ENCODE data around the gene STK11IP. TPM values are rescaled to one million over a fixed set of nuclear protein-coding genes. Genes with fewer than 3 reads are reported as not detected.

STK11IP gene
- polyA plus RNA-seq, 1 donor from 2014 or later, result 54.9 TPM

DNA sequence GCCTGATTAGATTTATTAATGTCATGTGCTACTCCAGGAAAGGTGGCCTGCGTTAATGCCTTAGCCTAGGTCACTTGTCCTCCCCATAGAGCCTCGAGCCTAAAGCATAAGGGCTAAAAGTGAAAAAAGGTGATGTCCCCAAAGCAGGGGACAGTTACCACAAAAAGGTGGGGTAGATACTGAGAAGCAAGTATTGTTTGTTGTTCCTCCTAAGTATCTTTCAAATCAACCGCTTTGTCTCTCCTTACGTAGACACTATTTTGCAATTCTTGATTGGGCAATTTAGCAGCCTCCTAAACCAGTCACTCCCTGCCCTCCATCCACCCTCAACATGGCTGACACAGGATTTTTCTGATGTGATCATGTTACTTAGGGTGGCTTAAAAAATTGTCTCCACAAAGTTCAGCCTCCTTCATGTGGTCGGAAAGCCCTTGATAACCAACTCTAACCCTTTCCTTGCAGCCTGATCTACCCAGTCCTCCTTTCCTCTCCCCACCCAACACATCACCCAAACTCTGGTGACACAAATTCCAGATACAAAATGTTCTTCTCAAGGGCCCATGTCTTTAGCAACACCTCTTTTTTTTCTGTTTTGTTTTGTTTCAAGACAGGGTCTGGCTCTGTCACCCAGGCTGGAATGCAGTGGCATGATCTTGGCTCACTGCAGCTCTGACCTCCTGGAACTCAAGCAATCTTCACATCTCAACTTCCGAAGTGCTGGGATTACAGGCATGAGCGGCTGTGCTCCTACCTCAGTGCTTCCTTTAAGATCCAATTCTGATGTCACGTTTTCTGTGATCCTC is 18.6 kb upstream of the STK11IP start:
- TF ChIP-seq EP300 (conservative IDR thresholded peaks at IDR 0.05; ENCODE audit: poor library complexity, severe bottlenecking), result no peak
- TF ChIP-seq POLR2AphosphoS5 (IDR thresholded peaks at IDR 0.05), result no peak
- TF ChIP-seq, protein P1, sequence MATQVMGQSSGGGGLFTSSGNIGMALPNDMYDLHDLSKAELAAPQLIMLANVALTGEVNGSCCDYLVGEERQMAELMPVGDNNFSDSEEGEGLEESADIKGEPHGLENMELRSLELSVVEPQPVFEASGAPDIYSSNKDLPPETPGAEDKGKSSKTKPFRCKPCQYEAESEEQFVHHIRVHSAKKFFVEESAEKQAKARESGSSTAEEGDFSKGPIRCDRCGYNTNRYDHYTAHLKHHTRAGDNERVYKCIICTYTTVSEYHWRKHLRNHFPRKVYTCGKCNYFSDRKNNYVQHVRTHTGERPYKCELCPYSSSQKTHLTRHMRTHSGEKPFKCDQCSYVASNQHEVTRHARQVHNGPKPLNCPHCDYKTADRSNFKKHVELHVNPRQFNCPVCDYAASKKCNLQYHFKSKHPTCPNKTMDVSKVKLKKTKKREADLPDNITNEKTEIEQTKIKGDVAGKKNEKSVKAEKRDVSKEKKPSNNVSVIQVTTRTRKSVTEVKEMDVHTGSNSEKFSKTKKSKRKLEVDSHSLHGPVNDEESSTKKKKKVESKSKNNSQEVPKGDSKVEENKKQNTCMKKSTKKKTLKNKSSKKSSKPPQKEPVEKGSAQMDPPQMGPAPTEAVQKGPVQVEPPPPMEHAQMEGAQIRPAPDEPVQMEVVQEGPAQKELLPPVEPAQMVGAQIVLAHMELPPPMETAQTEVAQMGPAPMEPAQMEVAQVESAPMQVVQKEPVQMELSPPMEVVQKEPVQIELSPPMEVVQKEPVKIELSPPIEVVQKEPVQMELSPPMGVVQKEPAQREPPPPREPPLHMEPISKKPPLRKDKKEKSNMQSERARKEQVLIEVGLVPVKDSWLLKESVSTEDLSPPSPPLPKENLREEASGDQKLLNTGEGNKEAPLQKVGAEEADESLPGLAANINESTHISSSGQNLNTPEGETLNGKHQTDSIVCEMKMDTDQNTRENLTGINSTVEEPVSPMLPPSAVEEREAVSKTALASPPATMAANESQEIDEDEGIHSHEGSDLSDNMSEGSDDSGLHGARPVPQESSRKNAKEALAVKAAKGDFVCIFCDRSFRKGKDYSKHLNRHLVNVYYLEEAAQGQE (IDR thresholded peaks at IDR 0.05; ENCODE audit: borderline replicate concordance), result no peak
- TF ChIP-seq MXI1 (conservative IDR thresholded peaks at IDR 0.05; ENCODE audit: poor library complexity, severe bottlenecking), result no peak
- TF ChIP-seq RAD21 (conservative IDR thresholded peaks at IDR 0.05), result no peak
- TF ChIP-seq SMC3 (conservative IDR thresholded peaks at IDR 0.05; ENCODE audit: poor library complexity), result no peak
- TF ChIP-seq, protein P2, sequence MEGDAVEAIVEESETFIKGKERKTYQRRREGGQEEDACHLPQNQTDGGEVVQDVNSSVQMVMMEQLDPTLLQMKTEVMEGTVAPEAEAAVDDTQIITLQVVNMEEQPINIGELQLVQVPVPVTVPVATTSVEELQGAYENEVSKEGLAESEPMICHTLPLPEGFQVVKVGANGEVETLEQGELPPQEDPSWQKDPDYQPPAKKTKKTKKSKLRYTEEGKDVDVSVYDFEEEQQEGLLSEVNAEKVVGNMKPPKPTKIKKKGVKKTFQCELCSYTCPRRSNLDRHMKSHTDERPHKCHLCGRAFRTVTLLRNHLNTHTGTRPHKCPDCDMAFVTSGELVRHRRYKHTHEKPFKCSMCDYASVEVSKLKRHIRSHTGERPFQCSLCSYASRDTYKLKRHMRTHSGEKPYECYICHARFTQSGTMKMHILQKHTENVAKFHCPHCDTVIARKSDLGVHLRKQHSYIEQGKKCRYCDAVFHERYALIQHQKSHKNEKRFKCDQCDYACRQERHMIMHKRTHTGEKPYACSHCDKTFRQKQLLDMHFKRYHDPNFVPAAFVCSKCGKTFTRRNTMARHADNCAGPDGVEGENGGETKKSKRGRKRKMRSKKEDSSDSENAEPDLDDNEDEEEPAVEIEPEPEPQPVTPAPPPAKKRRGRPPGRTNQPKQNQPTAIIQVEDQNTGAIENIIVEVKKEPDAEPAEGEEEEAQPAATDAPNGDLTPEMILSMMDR (IDR thresholded peaks at IDR 0.05; ENCODE audit: poor library complexity, severe bottlenecking), result no peak
- TF ChIP-seq EZH2 (IDR thresholded peaks at IDR 0.05; ENCODE audit: borderline replicate concordance, insufficient read depth, low read length, poor library complexity, severe bottlenecking), result no peak
- TF ChIP-seq TAF1 (IDR thresholded peaks at IDR 0.05; ENCODE audit: low read depth), result no peak
- no peaks in the 10 kb centered on the region for H3K27me3 ChIP-seq (ENCODE audit: insufficient read depth, low read depth, low read length)
- H3K4me2 ChIP-seq (ENCODE audit: low read length), result no peak overlapping the region
- H3K79me2 ChIP-seq (replicated peaks; ENCODE audit: insufficient read depth, low read length), result no peaks in the 10 kb centered on the region
- H3K27ac ChIP-seq (ENCODE audit: low read length), result no peak overlapping the region
- no peaks in the 10 kb centered on the region for H4K20me1 ChIP-seq (ENCODE audit: insufficient read depth)
- H3K9ac ChIP-seq (ENCODE audit: low read length), result no peak overlapping the region
- H2AFZ ChIP-seq (ENCODE audit: low read depth, low read length), result no peak overlapping the region
- no peaks in the 10 kb centered on the region for H3K36me3 ChIP-seq (ENCODE audit: insufficient read depth, low read length)
- H3K4me3 ChIP-seq (ENCODE audit: low read length), result no peak overlapping the region
- H3F3A ChIP-seq (ENCODE audit: insufficient read depth, low read length, poor library complexity, severe bottlenecking), result no peaks in the 10 kb centered on the region
- no peaks in the 10 kb centered on the region for H3K9me2 ChIP-seq (ENCODE audit: insufficient read depth, low read length)
- H3K9me3 ChIP-seq (ENCODE audit: low read length), result no peaks in the 10 kb centered on the region

DNA sequence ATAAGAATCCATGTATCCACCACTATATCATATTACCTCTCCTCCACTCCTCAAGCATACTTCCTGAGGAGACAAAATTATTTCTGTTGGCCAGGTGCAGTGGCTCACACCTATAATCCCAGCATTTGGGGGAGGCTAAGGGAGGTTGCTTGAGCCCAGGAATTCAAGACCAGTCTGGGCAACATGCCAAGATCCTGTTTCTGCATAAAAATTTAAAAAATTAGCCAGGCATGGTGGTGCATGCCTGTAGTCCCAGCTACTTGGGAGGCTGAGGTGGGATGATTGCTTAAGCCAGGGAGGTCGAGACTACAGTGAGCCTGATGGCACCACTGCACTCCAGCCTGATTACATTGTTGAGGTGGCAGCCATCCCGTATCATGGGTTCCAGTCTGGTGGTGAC is 16.3 kb upstream of the STK11IP start:
- Histone ChIP-seq H3K9me3 (ENCODE audit: low read length) (no peaks in the 10 kb centered on the region), H3K4me3 (ENCODE audit: low read length) (no peak overlapping the region), H3K4me2 (ENCODE audit: low read length) (no peak overlapping the region), H3F3A (ENCODE audit: insufficient read depth, low read length, poor library complexity, severe bottlenecking) (no peaks in the 10 kb centered on the region), H4K20me1 (ENCODE audit: insufficient read depth) (no peaks in the 10 kb centered on the region), H3K79me2 (replicated peaks; ENCODE audit: insufficient read depth, low read length) (no peaks in the 10 kb centered on the region), H2AFZ (ENCODE audit: low read depth, low read length) (no peak overlapping the region), H3K9ac (ENCODE audit: low read length) (no peak overlapping the region), H3K27me3 (ENCODE audit: insufficient read depth, low read depth, low read length) (no peaks in the 10 kb centered on the region), H3K9me2 (ENCODE audit: insufficient read depth, low read length) (no peaks in the 10 kb centered on the region), H3K36me3 (ENCODE audit: insufficient read depth, low read length) (no peaks in the 10 kb centered on the region), H3K27ac (ENCODE audit: low read length) (no peak overlapping the region)
- no peak for TF ChIP-seq MXI1 (conservative IDR thresholded peaks at IDR 0.05; ENCODE audit: poor library complexity, severe bottlenecking)
- TF ChIP-seq EP300 (conservative IDR thresholded peaks at IDR 0.05; ENCODE audit: poor library complexity, severe bottlenecking), result no peak
- TF ChIP-seq SMC3 (conservative IDR thresholded peaks at IDR 0.05; ENCODE audit: poor library complexity), result no peak
- TF ChIP-seq RAD21 (conservative IDR thresholded peaks at IDR 0.05), result no peak
- TF ChIP-seq, protein P2 (IDR thresholded peaks at IDR 0.05; ENCODE audit: poor library complexity, severe bottlenecking), result no peak
- TF ChIP-seq POLR2AphosphoS5 (IDR thresholded peaks at IDR 0.05), result no peak
- no peak for TF ChIP-seq TAF1 (IDR thresholded peaks at IDR 0.05; ENCODE audit: low read depth)
